ENCODE results near the gene ARF1.

ARF1 gene

GRCh38 chr1:228068359-228068758 lies 14.1 kb upstream of the ARF1 start:
- no peak for FAIRE-seq
- no peak for DNase-seq (ENCODE audit: low spot score)

GRCh38 chr1:228070173-228070572 lies 12.3 kb upstream of the ARF1 start:
- FAIRE-seq (no peak), DNase-seq (ENCODE audit: low spot score) (no peak)

GRCh38 chr1:228070851-228071250 lies 11.7 kb upstream of the ARF1 start:
- FAIRE-seq, result no peak

GRCh38 chr1:228071839-228072657 lies 10.5 kb upstream of the ARF1 start:
- DNase-seq (ENCODE audit: low spot score), result no peak
- FAIRE-seq, result peak; percentile 17

More at GRCh38 chr1:228070851-228071250, 11.7 kb upstream of the ARF1 start:
- no peak for DNase-seq (ENCODE audit: low spot score)

GRCh38 chr1:228072658-228073043 lies 9.9 kb upstream of the ARF1 start:
- no peak for FAIRE-seq
- DNase-seq (ENCODE audit: low spot score), result no peak

GRCh38 chr1:228073061-228073856 lies 9.2 kb upstream of the ARF1 start:
- no peak for FAIRE-seq
- DNase-seq (ENCODE audit: low spot score), result no peak

GRCh38 chr1:228073857-228074545 lies 8.5 kb upstream of the ARF1 start:
- DNase-seq (ENCODE audit: low spot score), result no peak

GRCh38 chr1:228074954-228075730 lies 7.4 kb upstream of the ARF1 start:
- DNase-seq (ENCODE audit: low spot score) (no peak), FAIRE-seq (no peak)

More at GRCh38 chr1:228073857-228074545, 8.5 kb upstream of the ARF1 start:
- no peak for FAIRE-seq

GRCh38 chr1:228075801-228076271 lies 6.7 kb upstream of the ARF1 start:
- DNase-seq (ENCODE audit: low spot score), result no peak
- FAIRE-seq, result no peak

- FAIRE-seq, result no peak
- no peak for DNase-seq (ENCODE audit: low spot score)
Observed at GRCh38 chr1:228076796-228077430, 5.6 kb upstream of the ARF1 start.

- FAIRE-seq, result no peak
- DNase-seq (ENCODE audit: low spot score), result no peak
Observed at GRCh38 chr1:228077565-228078330, 4.8 kb upstream of the ARF1 start.

GRCh38 chr1:228079013-228079412 lies 3.5 kb upstream of the ARF1 start:
- DNase-seq (ENCODE audit: low spot score) (no peak), FAIRE-seq (no peak)

GRCh38 chr1:228079601-228080263 lies 2.8 kb upstream of the ARF1 start:
- no peak for FAIRE-seq
- DNase-seq (ENCODE audit: low spot score), result no peak

GRCh38 chr1:228081144-228081543 lies 1.4 kb upstream of the ARF1 start:
- DNase-seq (ENCODE audit: low spot score) (no peak), FAIRE-seq (no peak)

- FAIRE-seq, result no peak
- peak; percentile 30 for DNase-seq (ENCODE audit: low spot score)
Observed at GRCh38 chr1:228081578-228082213, 812 bp upstream of the ARF1 start.

GRCh38 chr1:228082918-228083870 lies 686 bp downstream of the ARF1 start:
- DNase-seq (ENCODE audit: low spot score) (peak; percentile 36), FAIRE-seq (no peak)

GRCh38 chr1:228083871-228084278 lies 1.4 kb downstream of the ARF1 start:
- FAIRE-seq (no peak), DNase-seq (ENCODE audit: low spot score) (no peak)

GRCh38 chr1:228084325-228084724 lies 1.8 kb downstream of the ARF1 start:
- DNase-seq (ENCODE audit: low spot score) (no peak), FAIRE-seq (no peak)

All from urothelium cell line (cell line).